Measurements from ENCODE around the gene MDH1B. TPM values are rescaled to one million over a fixed set of nuclear protein-coding genes. Genes with fewer than 3 reads are reported as not detected.

Gene MDH1B
- total and polyA plus RNA-seq, 11 donors: 0.30 to 2.0 (median 1.00) TPM

GRCh38 chr2:206688453-206688852, 76.7 kb downstream of the MDH1B start:
- ATAC-seq (no peak), DNase-seq (no peak)
- TF ChIP-seq POLR2A (IDR thresholded peaks at IDR 0.05) (no peak), CTCF (IDR thresholded peaks at IDR 0.05) (no peak)
- H3K4me1 ChIP-seq: no peaks in the 10 kb centered on the region
- intact Hi-C loops (cut with DNase I): loop anchor here in 1 of 10 donors (10.0 kb wide), 2 partner anchors 294 to 1366 kb away; no protein-coding TSS in a partner anchor
- H3K36me3 ChIP-seq: no peaks in the 10 kb centered on the region
- peaks cover 0 to 5% (median 0%) of the 10 kb centered on the region in 9 donors for H3K27me3 ChIP-seq
- H3K9me3 ChIP-seq: no peaks in the 10 kb centered on the region
- H3K27ac ChIP-seq: no peak overlapping the region
- WGBS, 4 donors: 57 to 72% (median 60%) methylated on average over 2 of the region's 2 CpGs
- no peak overlapping the region for H3K4me3 ChIP-seq

Small RNAs within 50 kb of the gene (microRNA-seq; reads per million reads assigned to microRNA genes)
- gene MIR3130-1 (0 reads per million in 4 donors), gene MIR3130-2 (0 reads per million in 4 donors)

Other genes with a start within 250 kb of the MDH1B start
- gene FAM237A, start 122.8 kb downstream of the MDH1B start, total RNA-seq: 1 to 10 TPM in 2 of 9 donors, under 1 TPM in 1, not detected in 6; 0.56 to 3.4 (median 1.4) TPM
- gene FAM237A, start 122.8 kb downstream of the MDH1B start, polyA plus RNA-seq: not detected
- not detected for gene DYTN, start 46.9 kb downstream of the MDH1B start, total RNA-seq
- not detected for gene DYTN, start 46.9 kb downstream of the MDH1B start, polyA plus RNA-seq
- 10 to 100 TPM; 32.6 to 48.0 (median 42.4) TPM for gene FASTKD2, start 278 bp upstream of the MDH1B start, total RNA-seq
- gene FASTKD2, start 278 bp upstream of the MDH1B start, polyA plus RNA-seq: 10 to 100 TPM; 10.9 to 42.2 TPM
- gene CPO, start 174.2 kb upstream of the MDH1B start, total RNA-seq: under 1 TPM in 4 of 9 donors, not detected in 5; 0.24 to 0.67 (median 0.41) TPM
- gene CPO, start 174.2 kb upstream of the MDH1B start, polyA plus RNA-seq: under 1 TPM; 0.10 to 0.30 TPM

Measured in heart left ventricle (tissue), 16 donors.